NCI-H1048 (cell line): ENCODE data around the gene THSD7B.
"Not testable (repeated sequence)": the region's sequence is repeated elsewhere in the genome, so short reads cannot be mapped to it uniquely, and the experiment has no call there.

Experiments used
- DNase-seq: peaks from one replicate; lab custom pipeline; 2025; lab: John Stamatoyannopoulos, UW

THSD7B gene

GRCh38 chr2:137250401-137250800, 485.1 kb downstream of the THSD7B start:
- no peak for DNase-seq

- DNase-seq, result no peak
Observed at GRCh38 chr2:137251045-137251444, 485.7 kb downstream of the THSD7B start.

GRCh38 chr2:137252934-137253333, 487.6 kb downstream of the THSD7B start:
- no peak for DNase-seq

- DNase-seq, result no peak
Observed at GRCh38 chr2:137254052-137254451, 488.7 kb downstream of the THSD7B start.

- no peak for DNase-seq
Observed at GRCh38 chr2:137255345-137255744, 490.0 kb downstream of the THSD7B start.

GRCh38 chr2:137255990-137256389, 490.6 kb downstream of the THSD7B start:
- DNase-seq, result no peak

GRCh38 chr2:137261881-137262585, 496.7 kb downstream of the THSD7B start:
- DNase-seq, result no peak

- DNase-seq, result no peak
Observed at GRCh38 chr2:137262594-137262993, 497.2 kb downstream of the THSD7B start.

GRCh38 chr2:137287913-137288639, 522.7 kb downstream of the THSD7B start:
- no peak for DNase-seq

- no peak for DNase-seq
Observed at GRCh38 chr2:137291836-137292570, 526.7 kb downstream of the THSD7B start.

- DNase-seq, result no peak
Observed at GRCh38 chr2:137298377-137298776, 533.0 kb downstream of the THSD7B start.

GRCh38 chr2:137300987-137301386, 535.6 kb downstream of the THSD7B start:
- no peak for DNase-seq

- DNase-seq, result no peak
Observed at GRCh38 chr2:137302957-137303356, 537.6 kb downstream of the THSD7B start.

GRCh38 chr2:137316075-137316474, 550.7 kb downstream of the THSD7B start:
- no peak for DNase-seq

- DNase-seq, result no peak
Observed at GRCh38 chr2:137321566-137321965, 556.2 kb downstream of the THSD7B start.

GRCh38 chr2:137331562-137331961, 566.2 kb downstream of the THSD7B start:
- DNase-seq, result not testable (repeated sequence)

- no peak for DNase-seq
Observed at GRCh38 chr2:137333386-137334165, 568.2 kb downstream of the THSD7B start.

GRCh38 chr2:137336067-137336466, 570.7 kb downstream of the THSD7B start:
- no peak for DNase-seq

GRCh38 chr2:137339051-137339450, 573.7 kb downstream of the THSD7B start:
- DNase-seq, result no peak

- no peak for DNase-seq
Observed at GRCh38 chr2:137345994-137346393, 580.6 kb downstream of the THSD7B start.

GRCh38 chr2:137348301-137348700, 583.0 kb downstream of the THSD7B start:
- no peak for DNase-seq

GRCh38 chr2:137357634-137358033, 592.3 kb downstream of the THSD7B start:
- DNase-seq, result no peak
